ENCODE data around the gene CRMP1.

DNA sequence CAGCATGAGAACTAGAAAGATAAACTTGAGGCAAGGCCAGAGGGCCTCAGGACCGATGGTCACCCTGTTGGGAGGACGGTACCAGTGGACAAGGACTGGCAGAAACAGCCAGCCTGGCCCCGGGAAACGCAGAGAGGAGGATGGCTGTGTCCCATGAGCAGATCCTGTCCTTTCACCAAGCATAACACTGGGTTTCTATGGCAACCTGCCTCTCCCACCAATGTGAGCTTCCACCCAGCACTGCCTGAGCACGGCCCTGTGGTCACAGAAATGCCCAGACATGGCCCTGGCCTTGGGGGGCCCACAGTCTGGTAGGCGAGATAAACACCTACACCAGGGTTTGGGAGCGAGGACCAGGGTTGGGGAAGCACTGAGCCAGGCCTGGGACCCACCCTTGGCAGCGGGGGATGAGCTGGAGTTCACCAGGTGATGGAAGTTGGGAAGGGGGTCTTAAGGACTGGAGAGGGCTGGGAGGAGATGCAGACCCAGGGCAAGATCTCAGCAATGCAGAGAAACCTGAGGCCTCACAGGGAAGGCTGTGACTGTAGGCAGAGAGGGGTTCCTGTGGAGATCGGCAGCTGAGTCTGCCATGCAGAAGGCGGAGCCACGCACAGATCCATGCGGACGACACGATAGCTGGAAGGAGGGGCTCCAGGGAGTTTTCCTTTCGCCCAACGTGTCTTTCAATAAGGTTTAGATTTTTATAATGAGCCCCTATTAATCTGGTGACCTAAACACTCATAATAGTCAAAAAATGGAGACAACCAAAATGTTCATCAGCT is 32.7 kb upstream of the CRMP1 start:
- TF ChIP-seq CTCF (IDR thresholded peaks at IDR 0.05) (no peak), POLR2A (IDR thresholded peaks at IDR 0.05) (no peak)
